Peyer's patch (tissue), 4 donors: ENCODE data around the gene AMZ1. TPM values are rescaled to one million over a fixed set of nuclear protein-coding genes. Genes with fewer than 3 reads are reported as not detected.
A peak's percentile ranks its signal among the peaks of the same experiment; 100 is the strongest.

Experiments used
- DNase-seq, 3 donors: peaks; one replicate each; pipeline ENCODE4 v3.0.0-alpha.2; 2017 to 2019
- H3K27ac ChIP-seq, 4 donors: fragments of 200-600 bp; sonication (generic); one replicate each; pipeline ENCODE4 v1.5.1; 2016 to 2019
- H3K27me3 ChIP-seq, 2 donors: fragments of 200-600 bp; sonication (generic); one replicate each; pipeline ENCODE4 v1.5.1; 2019
- H3K36me3 ChIP-seq, 3 donors: fragments of 200-600 bp; sonication (generic); one replicate each; pipeline ENCODE4 v1.5.1; 2016 to 2019
- H3K4me1 ChIP-seq, 4 donors: fragments of 200-600 bp; sonication (generic); one replicate each; pipeline ENCODE4 v1.5.1; 2016 to 2019
- H3K4me3 ChIP-seq, 4 donors: fragments of 200-600 bp; sonication (generic); 1 replicate in 3 of 4; 2 replicates in 1 of 4; pipeline ENCODE4 v1.5.1; 2016 to 2019; ENCODE audit warnings: mild to moderate bottlenecking in 1 of 4
- H3K9me3 ChIP-seq, 4 donors: fragments of 200-600 bp; sonication (generic); one replicate each; pipeline ENCODE4 v1.5.1; 2016 to 2019; ENCODE audit warnings: mild to moderate bottlenecking in 1 of 4
- POLR2A ChIP-seq, 2 donors: fragments of 450-650 bp; IDR thresholded peaks; one replicate each; pipeline ENCODE4 v1.5.1; 2017; ENCODE audit warnings: antibody characterized with exemption in 2 of 2, mild to moderate bottlenecking in 2 of 2, moderate library complexity in 2 of 2
- total RNA-seq, 4 donors: library from RNA; depleted of rRNA; stranded (reverse); fragments of >200 nt; gene quantifications; one replicate each; pipeline ENCODE4 v1.1.0, GENCODE V29; 2016
- TF ChIP-seq, protein P1 (sequence below), 6 experiments: fragments of 450-650 bp in 4 of 6; fragments of 200-600 bp in 2 of 6; sonication (generic) in 1 of 6; IDR thresholded peaks; one replicate each; pipeline ENCODE4 v1.5.1; 2017 to 2019; ENCODE audit warnings: antibody characterized with exemption in 6 of 6, mild to moderate bottlenecking in 3 of 6, moderate library complexity in 1 of 6

AMZ1 gene
- total RNA-seq, 4 donors from 2014 or later, result 0.67 TPM; not detected in 3

DNA sequence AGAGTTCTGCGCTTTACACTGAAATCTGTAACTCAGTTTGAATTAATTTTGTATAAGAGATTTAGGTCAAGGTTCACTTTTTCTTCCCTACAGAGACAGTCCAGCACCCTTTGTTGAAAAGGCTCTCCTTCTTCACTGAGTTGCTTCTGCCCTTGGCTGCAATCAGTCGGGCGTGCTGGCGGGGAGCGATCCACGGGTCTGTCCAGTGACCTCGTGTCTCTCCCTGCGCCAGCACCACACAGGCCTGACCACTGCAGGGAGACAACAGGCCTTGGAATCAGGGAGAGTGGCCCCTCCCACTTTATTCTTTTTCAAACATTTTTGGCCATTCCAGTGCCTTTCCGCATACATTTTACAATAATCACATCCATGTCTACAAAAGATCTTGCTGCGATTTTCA, 66.9 kb downstream of the AMZ1 start:
- Histone ChIP-seq H3K27me3 (no peaks in the 10 kb centered on the region), H3K36me3 (no peaks in the 10 kb centered on the region), H3K4me1 (peaks cover 0 to 24% (median 9%) of the 10 kb centered on the region in 4 donors)

DNA sequence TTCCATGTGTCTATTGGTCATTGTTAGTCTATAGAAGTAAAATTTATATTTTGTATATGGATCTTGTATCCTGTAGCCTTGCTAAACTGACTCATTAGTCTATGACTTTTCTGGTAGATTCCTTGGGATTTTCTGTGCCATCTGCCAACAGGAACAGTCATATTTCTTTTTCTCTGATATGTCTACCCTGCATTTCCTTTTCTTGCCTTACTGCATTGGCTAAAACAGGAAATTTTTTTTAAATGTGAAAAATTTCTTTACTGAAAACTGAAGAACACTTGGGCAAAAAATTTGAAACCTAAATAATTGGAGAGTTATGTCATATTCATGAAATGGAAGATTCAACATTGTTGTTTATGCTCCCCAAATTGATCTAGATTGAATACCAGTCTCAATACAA, 67.5 kb downstream of the AMZ1 start:
- no peaks in the 10 kb centered on the region for H3K27me3 ChIP-seq
- no peak for TF ChIP-seq POLR2A (IDR thresholded peaks at IDR 0.05)
- TF ChIP-seq, protein P1, sequence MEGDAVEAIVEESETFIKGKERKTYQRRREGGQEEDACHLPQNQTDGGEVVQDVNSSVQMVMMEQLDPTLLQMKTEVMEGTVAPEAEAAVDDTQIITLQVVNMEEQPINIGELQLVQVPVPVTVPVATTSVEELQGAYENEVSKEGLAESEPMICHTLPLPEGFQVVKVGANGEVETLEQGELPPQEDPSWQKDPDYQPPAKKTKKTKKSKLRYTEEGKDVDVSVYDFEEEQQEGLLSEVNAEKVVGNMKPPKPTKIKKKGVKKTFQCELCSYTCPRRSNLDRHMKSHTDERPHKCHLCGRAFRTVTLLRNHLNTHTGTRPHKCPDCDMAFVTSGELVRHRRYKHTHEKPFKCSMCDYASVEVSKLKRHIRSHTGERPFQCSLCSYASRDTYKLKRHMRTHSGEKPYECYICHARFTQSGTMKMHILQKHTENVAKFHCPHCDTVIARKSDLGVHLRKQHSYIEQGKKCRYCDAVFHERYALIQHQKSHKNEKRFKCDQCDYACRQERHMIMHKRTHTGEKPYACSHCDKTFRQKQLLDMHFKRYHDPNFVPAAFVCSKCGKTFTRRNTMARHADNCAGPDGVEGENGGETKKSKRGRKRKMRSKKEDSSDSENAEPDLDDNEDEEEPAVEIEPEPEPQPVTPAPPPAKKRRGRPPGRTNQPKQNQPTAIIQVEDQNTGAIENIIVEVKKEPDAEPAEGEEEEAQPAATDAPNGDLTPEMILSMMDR (IDR thresholded peaks at IDR 0.05), result no peak
- no peaks in the 10 kb centered on the region for H3K36me3 ChIP-seq
- no peak overlapping the region for H3K4me3 ChIP-seq
- H3K4me1 ChIP-seq, result peaks cover 0 to 30% (median 12%) of the 10 kb centered on the region in 4 donors
- no peak for DNase-seq
- H3K9me3 ChIP-seq, result no peaks in the 10 kb centered on the region
- H3K27ac ChIP-seq, result no peak overlapping the region

More for the DNA sequence above, 66.9 kb downstream of the AMZ1 start:
- Histone ChIP-seq H3K27ac (no peak overlapping the region), H3K9me3 (no peaks in the 10 kb centered on the region), H3K4me3 (no peak overlapping the region)
- no peak for DNase-seq
- TF ChIP-seq, protein P1 (IDR thresholded peaks at IDR 0.05), result no peak
- TF ChIP-seq POLR2A (IDR thresholded peaks at IDR 0.05), result no peak

GRCh38 chr7:2757361-2757903, 69.4 kb downstream of the AMZ1 start:
- TF ChIP-seq, protein P1 (IDR thresholded peaks at IDR 0.05), result no peak
- no peak for TF ChIP-seq POLR2A (IDR thresholded peaks at IDR 0.05)
- no peak for DNase-seq
- H3K4me3 ChIP-seq, result no peak overlapping the region
- H3K9me3 ChIP-seq, result no peaks in the 10 kb centered on the region
- peaks cover 0 to 42% (median 13%) of the 10 kb centered on the region in 4 donors for H3K4me1 ChIP-seq
- peak overlapping the region; percentile 50 to 89 (median 70) for H3K27ac ChIP-seq
- no peaks in the 10 kb centered on the region for H3K27me3 ChIP-seq
- H3K36me3 ChIP-seq, result no peaks in the 10 kb centered on the region

DNA sequence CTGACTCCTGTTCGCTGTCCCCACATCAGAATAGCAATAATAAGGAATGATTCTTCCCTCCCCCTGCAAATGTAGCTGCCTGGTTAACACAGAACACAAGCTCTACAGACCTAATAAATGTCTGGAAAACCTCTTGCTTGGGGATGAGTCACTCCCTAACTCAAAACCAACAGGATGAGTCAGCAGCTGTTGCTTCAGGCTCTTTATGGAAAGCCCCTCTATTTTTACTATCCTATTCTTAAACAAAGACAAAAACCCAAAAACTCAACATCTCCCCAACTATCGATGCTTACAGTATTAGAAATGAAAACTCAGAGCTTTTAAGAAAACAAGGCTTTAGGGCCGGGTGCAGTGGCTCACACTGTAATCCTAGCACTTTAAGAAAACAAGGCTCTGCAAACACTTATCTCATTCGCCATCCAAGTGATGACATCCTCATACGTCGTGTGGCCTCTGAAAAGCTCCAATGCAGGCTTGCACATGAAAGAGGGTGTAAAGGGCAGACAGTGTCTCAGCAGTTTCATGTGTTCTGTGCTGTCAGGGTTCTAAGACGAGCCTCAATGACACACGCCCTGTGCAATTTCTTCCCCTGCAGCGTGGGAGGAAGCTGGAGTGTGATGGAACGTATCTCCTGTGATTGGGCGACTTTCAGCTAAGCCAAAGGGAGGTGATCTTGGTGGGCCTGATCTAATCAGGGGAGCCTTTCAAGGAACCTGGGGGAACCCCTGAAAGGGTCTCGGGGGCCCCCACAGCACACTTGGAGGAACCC, 70.1 kb downstream of the AMZ1 start:
- peak in 2 of 3 donors; percentile 59 to 80 for DNase-seq
- Histone ChIP-seq H3K36me3 (no peaks in the 10 kb centered on the region), H3K9me3 (no peaks in the 10 kb centered on the region), H3K4me1 (peaks cover 0 to 42% (median 13%) of the 10 kb centered on the region in 4 donors), H3K27me3 (no peaks in the 10 kb centered on the region), H3K27ac (peak overlapping the region; percentile 55 to 89 (median 70)), H3K4me3 (no peak overlapping the region)
- TF ChIP-seq, protein P1 (IDR thresholded peaks at IDR 0.05), result no peak
- TF ChIP-seq POLR2A (IDR thresholded peaks at IDR 0.05), result no peak

DNA sequence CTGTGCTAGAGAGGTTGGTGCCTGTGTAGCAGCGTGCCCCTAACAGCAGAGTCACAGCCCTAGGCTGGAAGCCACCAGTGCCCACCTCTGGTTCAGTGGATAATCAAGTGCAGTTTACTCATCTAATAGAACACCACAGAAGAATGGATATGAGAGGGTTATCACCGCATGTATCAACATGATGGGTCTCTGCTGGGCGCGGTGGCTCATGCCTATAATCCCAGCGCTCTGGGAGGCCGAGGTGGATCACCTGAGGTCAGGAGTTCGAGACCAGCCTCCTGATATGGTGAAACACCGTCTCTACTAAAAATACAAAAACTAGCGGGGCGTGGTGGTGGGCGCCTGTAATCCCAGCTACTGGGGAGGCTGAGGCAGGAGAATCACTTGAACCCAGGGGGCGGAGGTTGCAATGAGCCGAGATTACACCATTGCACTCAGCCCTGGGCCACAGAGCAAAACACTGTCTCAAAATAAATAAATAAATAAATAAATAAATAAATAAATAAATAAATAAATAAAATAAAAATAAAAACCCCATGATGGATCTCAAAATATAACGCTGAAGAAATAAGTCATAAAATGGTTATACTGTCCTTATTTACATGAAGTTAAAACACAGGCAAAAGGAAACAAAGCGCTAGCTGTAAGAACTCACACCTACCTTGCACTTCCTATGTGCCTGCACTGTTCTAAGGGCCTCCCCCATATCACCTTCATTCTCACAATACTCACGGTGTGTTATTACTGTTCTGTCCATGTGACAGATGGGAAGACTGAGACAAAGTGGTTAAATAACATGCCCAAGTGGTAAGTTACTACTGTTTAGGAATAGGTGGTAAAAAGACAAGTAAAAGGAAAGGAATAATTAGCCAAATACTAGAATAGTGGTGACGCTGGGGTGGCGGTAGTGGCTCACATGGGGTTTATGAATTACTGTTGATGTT, 70.9 kb downstream of the AMZ1 start:
- Histone ChIP-seq H3K27ac (peak overlapping the region; percentile 55 to 95 (median 75)), H3K4me3 (no peak overlapping the region), H3K4me1 (peaks cover 0 to 42% (median 13%) of the 10 kb centered on the region in 4 donors), H3K36me3 (no peaks in the 10 kb centered on the region), H3K27me3 (no peaks in the 10 kb centered on the region), H3K9me3 (no peaks in the 10 kb centered on the region)
- TF ChIP-seq POLR2A (IDR thresholded peaks at IDR 0.05), result no peak
- TF ChIP-seq, protein P1 (IDR thresholded peaks at IDR 0.05), result no peak
- DNase-seq, result no peak
